ENCODE data around the gene LRRC26. TPM values are rescaled to one million over a fixed set of nuclear protein-coding genes. Genes with fewer than 3 reads are reported as not detected.

Gene LRRC26
- total RNA-seq, 1 donor from 2014 or later, result 0.31 TPM

DNA sequence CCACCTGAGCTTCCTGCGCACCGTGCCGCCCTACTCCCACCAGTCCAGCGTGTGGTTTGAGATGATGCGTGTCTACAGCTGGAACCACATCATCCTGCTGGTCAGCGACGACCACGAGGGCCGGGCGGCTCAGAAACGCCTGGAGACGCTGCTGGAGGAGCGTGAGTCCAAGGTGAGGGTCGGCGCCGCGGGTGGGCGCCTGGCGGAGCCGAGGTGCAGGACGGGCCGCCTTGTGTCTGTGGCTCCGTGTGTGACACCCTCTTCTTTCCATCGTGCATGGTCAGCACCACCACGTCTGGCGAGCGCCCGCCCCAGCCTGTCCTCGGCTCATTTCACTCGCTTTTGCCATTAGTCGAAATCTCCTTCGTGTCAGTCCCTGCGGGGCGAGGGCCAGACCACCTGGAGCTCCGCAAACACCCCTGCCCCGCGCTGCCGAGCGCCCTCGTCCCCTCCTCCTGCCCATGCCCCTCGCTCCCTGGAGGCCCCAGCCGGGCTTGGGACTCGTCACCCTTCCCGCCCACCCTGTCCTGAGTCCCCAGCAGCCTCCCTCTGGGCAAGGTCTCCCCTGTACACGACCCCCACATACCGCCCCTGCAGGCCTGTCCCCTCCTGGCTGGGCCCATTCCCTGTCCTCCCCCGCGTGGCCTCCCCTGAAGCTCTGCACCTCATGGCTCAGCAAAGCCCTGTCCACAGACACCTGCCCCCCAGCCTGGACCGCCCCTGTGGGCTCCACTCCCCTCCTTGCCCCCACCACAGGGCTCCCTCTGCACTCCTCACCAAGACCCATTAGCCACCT is 23.9 kb downstream of the LRRC26 start:
- H3K9me3 Mint-ChIP-seq, result no peaks in the 10 kb centered on the region
- DNase-seq (no peak), ATAC-seq (ENCODE audit: low read depth) (no peak)
- TF ChIP-seq, protein P1, sequence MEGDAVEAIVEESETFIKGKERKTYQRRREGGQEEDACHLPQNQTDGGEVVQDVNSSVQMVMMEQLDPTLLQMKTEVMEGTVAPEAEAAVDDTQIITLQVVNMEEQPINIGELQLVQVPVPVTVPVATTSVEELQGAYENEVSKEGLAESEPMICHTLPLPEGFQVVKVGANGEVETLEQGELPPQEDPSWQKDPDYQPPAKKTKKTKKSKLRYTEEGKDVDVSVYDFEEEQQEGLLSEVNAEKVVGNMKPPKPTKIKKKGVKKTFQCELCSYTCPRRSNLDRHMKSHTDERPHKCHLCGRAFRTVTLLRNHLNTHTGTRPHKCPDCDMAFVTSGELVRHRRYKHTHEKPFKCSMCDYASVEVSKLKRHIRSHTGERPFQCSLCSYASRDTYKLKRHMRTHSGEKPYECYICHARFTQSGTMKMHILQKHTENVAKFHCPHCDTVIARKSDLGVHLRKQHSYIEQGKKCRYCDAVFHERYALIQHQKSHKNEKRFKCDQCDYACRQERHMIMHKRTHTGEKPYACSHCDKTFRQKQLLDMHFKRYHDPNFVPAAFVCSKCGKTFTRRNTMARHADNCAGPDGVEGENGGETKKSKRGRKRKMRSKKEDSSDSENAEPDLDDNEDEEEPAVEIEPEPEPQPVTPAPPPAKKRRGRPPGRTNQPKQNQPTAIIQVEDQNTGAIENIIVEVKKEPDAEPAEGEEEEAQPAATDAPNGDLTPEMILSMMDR (IDR thresholded peaks at IDR 0.05), result no peak
- no peak overlapping the region for H3K27ac Mint-ChIP-seq
- CTCF ChIA-PET, result no interaction called here
- POLR2A ChIA-PET, result no interaction called here
- peaks cover 27% of the 10 kb centered on the region for H3K27me3 Mint-ChIP-seq
- no peak overlapping the region for H3K4me3 Mint-ChIP-seq
- H3K4me1 Mint-ChIP-seq, result peaks cover 2% of the 10 kb centered on the region
- intact Hi-C loops (cut with micrococcal nuclease), result no loop called here
- no peaks in the 10 kb centered on the region for H3K36me3 Mint-ChIP-seq (ENCODE audit: low read depth)

GRCh38 chr9:137143459-137143858 is 26.4 kb downstream of the LRRC26 start:
- no peaks in the 10 kb centered on the region for H3K36me3 Mint-ChIP-seq (ENCODE audit: low read depth)
- H3K4me3 Mint-ChIP-seq, result no peak overlapping the region
- no peak overlapping the region for H3K27ac Mint-ChIP-seq
- H3K27me3 Mint-ChIP-seq, result peaks cover 41% of the 10 kb centered on the region
- DNase-seq (no peak), ATAC-seq (ENCODE audit: low read depth) (no peak)
- ChIA-PET CTCF (no interaction called here), POLR2A (no interaction called here)
- no peaks in the 10 kb centered on the region for H3K9me3 Mint-ChIP-seq
- peaks cover 1% of the 10 kb centered on the region for H3K4me1 Mint-ChIP-seq
- TF ChIP-seq, protein P1 (IDR thresholded peaks at IDR 0.05), result no peak
- intact Hi-C loops (cut with micrococcal nuclease), result no loop called here

DNA sequence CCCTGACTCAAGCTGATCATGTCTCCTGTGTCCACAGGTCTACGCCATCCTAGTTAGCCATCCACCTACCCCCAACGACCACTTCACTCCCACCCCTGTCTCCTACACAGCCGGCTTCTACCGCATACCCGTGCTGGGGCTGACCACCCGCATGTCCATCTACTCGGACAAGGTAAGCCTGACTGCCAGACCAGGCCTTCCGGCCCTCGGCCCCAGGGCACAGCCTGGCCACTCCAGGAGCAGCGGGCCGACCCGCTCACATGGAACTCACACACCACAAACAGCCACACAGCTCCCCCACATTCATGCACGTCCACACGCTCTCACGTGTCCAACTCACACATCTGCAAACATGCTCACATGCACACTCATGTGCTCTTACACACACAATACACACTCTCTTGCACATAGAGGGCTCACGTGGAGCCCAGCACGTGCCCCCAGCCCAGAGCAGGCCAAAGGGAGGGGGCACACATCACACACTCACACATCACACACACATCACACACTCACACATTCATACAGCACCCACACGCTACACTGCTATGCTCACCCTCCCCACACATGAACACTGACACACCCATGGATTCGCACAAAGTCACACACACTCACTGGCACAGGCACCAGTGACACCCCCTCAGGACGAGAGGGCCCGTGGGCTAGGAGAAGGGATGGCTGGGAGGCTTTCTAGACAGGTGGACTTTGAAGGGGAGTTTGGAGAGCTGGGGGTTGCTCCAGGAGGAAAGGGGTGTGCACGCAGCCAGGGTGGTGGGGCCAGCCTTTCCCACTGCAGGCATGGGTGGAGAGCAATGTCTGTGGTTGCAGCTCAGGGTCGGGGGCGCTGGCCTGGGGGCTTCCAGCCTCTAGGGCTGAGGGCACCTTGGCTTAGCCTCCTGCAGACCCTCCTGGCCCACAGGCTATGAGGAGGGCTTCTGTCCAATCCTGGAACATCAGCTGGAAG is 27.6 kb downstream of the LRRC26 start:
- no peaks in the 10 kb centered on the region for H3K9me3 Mint-ChIP-seq
- ChIA-PET POLR2A (no interaction called here), CTCF (no interaction called here)
- DNase-seq, result no peak
- H3K27ac Mint-ChIP-seq, result no peak overlapping the region
- ATAC-seq (ENCODE audit: low read depth), result no peak
- H3K4me1 Mint-ChIP-seq, result peaks cover 3% of the 10 kb centered on the region
- intact Hi-C loops (cut with micrococcal nuclease), result no loop called here
- H3K4me3 Mint-ChIP-seq, result no peak overlapping the region
- TF ChIP-seq, protein P1 (IDR thresholded peaks at IDR 0.05), result no peak
- H3K27me3 Mint-ChIP-seq, result peaks cover 48% of the 10 kb centered on the region
- no peaks in the 10 kb centered on the region for H3K36me3 Mint-ChIP-seq (ENCODE audit: low read depth)

DNA sequence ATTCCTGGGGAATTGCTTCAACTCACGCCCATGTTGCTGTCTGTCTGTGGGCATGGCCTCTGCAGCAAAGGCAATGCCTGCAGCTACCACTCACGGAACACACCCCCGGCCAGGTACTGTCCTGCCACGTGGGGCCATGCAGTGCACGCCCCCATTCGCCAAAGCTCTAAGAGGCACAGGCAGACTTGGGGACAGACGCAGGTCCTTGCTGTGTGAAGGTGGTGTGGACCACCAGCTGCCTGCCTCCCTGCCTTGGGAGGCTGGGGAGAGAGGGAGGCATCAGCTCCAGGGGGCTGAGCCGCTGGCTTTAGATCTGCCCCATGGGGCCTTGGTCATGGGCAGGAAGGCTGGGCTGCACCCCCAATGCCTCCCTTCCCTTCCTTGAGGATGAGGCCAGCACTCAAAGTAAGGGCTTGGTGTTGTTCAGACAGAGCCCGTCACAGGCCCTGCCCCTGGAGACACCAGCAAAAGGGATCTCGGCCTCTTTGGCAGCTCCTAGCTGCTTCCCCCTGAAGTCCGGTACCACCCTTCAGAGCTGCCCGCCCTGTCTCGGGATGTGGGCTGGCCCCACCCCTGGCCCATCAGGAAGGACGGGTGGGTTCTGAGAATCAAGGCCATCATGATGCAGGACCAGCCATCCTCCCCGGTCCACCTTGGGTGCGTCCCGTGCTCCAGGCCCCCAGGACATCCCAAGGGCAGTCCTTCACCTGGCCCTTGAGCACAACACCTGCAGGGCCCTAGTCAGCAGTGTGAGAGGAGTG is 28.6 kb downstream of the LRRC26 start:
- TF ChIP-seq, protein P1 (IDR thresholded peaks at IDR 0.05), result no peak
- ATAC-seq (ENCODE audit: low read depth) (no peak), DNase-seq (no peak)
- Mint-ChIP-seq H3K4me1 (peaks cover 3% of the 10 kb centered on the region), H3K27me3 (peaks cover 50% of the 10 kb centered on the region), H3K4me3 (no peak overlapping the region), H3K9me3 (no peaks in the 10 kb centered on the region), H3K36me3 (ENCODE audit: low read depth) (no peaks in the 10 kb centered on the region), H3K27ac (no peak overlapping the region)
- POLR2A ChIA-PET, result interaction anchor here (1.1 kb wide), 1 partner anchor 11 kb away, joined by 3 read pairs; no protein-coding TSS in a partner anchor
- intact Hi-C loops (cut with micrococcal nuclease), result no loop called here
- CTCF ChIA-PET, result no interaction called here

Data from activated B cell treated with CpG ODN at 0.5 μM for 24 hours (primary cell).